Islet precursor cell (in vitro differentiated cells): ENCODE results near the gene MAPK7.
A peak's percentile ranks its signal among the peaks of the same experiment; 100 is the strongest.

ENCODE experiments used
- DNase-seq: peaks from one replicate; pipeline ENCODE4 v3.0.0-alpha.2; 2018

Gene MAPK7

DNA sequence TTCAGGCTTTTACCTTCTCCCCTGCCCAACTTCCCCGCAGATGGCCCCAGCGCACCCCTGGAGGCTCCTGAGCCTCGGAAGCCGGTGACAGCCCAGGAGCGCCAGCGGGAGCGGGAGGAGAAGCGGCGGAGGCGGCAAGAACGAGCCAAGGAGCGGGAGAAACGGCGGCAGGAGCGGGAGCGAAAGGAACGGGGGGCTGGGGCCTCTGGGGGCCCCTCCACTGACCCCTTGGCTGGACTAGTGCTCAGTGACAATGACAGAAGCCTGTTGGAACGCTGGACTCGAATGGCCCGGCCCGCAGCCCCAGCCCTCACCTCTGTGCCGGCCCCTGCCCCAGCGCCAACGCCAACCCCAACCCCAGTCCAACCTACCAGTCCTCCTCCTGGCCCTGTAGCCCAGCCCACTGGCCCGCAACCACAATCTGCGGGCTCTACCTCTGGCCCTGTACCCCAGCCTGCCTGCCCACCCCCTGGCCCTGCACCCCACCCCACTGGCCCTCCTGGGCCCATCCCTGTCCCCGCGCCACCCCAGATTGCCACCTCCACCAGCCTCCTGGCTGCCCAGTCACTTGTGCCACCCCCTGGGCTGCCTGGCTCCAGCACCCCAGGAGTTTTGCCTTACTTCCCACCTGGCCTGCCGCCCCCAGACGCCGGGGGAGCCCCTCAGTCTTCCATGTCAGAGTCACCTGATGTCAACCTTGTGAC, 3.6 kb downstream of the MAPK7 start:
- no peak for DNase-seq

DNA sequence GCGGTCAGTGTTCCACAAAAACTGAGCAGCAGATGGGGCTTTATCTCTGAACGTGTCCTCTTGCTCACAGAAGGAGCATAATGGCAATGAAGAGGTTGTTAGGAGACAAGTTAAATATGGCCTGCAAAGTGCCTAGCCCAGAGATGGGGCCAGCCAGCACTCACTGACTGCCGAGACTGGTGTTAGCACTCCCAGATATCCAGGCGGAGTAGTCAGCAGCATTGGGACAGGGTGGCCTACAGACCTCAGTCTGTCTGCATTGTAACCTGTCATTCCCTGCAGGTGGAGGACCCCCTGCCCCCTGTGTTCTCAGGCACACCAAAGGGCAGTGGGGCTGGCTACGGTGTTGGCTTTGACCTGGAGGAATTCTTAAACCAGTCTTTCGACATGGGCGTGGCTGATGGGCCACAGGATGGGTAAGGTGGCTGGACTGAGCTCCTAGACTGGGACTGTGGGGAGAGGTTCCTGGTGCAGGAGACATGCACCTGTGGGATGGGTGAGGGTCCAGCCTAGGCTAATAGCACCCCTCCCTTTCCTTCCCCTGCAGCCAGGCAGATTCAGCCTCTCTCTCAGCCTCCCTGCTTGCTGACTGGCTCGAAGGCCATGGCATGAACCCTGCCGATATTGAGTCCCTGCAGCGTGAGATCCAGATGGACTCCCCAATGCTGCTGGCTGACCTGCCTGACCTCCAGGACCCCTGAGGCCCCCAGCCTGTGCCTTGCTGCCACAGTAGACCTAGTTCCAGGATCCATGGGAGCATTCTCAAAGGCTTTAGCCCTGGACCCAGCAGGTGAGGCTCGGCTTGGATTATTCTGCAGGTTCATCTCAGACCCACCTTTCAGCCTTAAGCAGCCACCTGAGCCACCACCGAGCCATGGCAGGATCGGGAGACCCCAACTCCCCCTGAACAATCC, 4.5 kb downstream of the MAPK7 start:
- no peak for DNase-seq

- DNase-seq = no peak
These were observed 5.6 kb downstream of the MAPK7 start for GRCh38 chr17:19383681-19384470.

- DNase-seq = no peak
These were observed 6.6 kb downstream of the MAPK7 start for GRCh38 chr17:19384723-19385391.

GRCh38 chr17:19385521-19385983, 7.3 kb downstream of the MAPK7 start:
- no peak for DNase-seq

GRCh38 chr17:19386051-19386929, 8.0 kb downstream of the MAPK7 start:
- DNase-seq = peak; percentile 81

GRCh38 chr17:19386974-19387920, 8.9 kb downstream of the MAPK7 start, which contains the start of gene MFAP4:
MFAP4 (minus strand) TSS chr17:19387190; CDS start chr17:19387155, 35 bp downstream.
- no peak for DNase-seq

DNA sequence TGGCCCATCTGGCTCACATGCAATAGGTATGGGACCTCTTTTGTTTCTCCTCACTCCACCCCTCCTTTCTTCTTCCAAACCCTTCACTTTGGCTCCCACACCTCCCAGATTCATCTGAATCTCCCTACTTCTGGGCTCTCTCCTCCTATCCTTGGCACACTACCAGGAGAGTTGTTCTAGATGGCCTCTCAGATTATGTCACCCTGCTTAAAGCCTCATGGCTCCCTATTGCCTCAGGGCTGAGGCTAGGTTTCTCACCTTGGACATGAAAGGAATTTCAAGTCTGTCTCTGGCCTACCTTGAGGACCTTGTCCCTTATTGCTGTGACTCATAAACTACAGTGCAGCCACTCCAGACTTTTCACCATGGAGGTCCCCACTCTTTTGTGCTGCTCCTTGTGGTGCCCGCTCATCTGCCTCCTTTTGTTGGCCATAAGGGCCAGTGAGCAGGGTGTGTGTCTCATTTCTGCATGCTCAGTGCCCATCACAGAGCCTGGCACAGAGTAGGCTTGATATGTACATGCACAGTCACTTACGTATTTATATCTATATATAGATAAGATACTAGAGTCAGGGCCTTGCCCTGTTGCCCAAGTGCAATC, 9.7 kb downstream of the MAPK7 start:
- DNase-seq = peak; percentile 81

GRCh38 chr17:19388791-19389785, 10.8 kb downstream of the MAPK7 start:
- DNase-seq = no peak

DNA sequence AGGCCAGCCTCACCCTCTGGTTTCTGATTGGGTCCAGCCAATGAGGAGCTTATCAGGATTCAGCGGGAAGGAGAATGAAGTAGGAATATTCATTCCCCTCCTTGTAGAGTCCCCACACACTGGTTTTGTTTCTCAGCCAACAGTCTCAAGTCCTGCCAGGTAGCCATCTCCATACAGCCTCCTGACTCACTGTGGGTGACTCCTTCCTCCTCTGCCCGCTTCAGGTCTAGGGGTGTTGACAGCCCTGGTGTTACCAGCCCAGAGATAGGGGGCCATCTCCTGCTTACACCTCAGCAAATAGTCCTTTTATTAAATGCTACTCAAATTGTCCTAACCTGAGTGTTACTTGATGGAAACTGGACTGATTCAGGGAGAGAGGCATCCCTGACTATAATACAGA, 12.7 kb downstream of the MAPK7 start:
- no peak for DNase-seq

DNA sequence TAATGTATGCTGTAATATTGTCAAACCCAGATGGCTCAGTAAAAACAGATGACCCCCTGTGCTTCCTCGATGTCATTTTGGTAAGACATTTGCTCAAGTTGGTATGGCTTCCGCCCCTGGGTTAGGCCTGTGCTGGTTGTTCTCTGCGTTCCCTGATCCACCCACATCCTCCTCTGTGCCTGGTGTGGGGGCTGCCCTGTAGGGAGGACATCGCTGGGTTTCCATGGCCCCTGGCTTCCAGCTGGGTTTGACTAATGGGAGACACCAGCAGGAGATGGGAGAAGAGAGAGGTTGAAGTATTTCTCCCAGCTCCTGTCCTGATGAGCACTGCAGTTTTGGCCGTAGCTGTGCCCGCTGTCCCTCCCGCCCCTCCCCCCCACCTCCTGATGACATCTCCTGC, 13.1 kb downstream of the MAPK7 start:
- DNase-seq = no peak

GRCh38 chr17:19392303-19392702, 14.0 kb downstream of the MAPK7 start:
- DNase-seq = no peak

DNA sequence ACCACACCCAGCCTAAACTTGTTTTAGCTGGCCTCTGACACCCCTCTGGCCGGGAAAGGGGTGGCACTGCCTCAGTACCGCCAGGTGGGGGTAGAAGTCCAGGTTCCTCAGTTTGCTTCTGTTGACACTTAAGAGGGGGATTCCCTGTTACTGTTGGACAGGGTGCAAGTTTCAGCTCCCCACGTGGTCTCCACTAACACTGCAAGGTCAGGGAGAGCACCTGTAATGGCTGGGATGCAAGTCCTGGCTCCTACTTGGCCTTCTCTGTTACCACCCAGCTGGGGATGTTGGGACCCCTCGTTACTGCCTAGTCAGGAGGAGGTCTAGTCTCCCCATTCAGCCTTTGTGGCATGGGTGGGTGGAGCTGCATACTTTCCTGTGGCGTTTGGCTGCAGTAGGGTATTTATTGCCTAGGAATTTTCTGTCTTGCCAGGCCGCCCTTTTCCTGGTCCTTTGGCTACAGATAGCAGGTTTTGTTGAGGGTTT, 19.3 kb downstream of the MAPK7 start:
- DNase-seq = peak; percentile 60

GRCh38 chr17:19398301-19399181, 20.2 kb downstream of the MAPK7 start:
- DNase-seq = peak; percentile 37

- peak; percentile 10 for DNase-seq
These were observed 21.6 kb downstream of the MAPK7 start for GRCh38 chr17:19399750-19400450.

DNA sequence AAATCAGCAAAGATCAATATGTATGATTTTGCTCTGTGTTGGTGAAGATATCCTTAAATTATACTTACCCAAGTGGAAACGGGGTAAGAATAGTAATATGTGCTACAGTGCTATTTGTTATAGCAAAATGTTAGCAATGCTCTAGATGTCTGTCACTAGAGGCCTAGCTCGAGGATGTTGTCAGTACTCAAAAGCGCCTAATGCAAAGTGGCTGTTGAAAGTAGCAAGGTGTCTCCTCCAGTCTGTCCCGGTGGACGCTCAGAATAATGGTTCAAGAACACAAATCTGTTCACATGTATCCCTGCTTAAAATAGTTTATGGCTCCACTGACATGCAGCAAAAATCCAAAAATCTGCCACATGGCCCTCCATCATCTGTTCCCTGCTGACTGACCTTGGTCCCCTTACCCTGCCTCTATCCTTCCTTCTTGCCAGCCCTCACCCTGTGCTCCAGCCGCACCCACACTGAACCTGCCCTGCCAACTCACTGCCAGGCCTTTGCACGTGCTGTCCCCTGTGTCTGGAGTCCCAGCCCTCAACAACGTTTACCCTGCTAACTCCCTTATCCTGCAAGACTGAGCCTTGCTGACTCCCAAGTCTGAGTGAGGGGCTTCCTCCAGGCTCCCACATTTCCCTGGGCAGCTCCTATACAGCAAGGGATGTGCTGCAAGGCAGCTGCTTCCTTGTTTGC, 23.2 kb downstream of the MAPK7 start:
- DNase-seq = no peak
